ENCODE data around the gene RTRAF. TPM values are rescaled to one million over a fixed set of nuclear protein-coding genes. Genes with fewer than 3 reads are reported as not detected.
A peak's percentile ranks its signal among the peaks of the same experiment; 100 is the strongest.

The RTRAF gene
- total RNA-seq, 4 donors from 2014 or later, result 16.7 to 50.7 (median 35.7) TPM

- no peaks in the 10 kb centered on the region for H3K9me3 ChIP-seq
- no peak overlapping the region for H3K4me3 ChIP-seq
- no peak for DNase-seq (ENCODE audit: low spot score in 2 of 2)
- WGBS, 2 donors, result 71 to 72% methylated on average over 8 of the region's 8 CpGs
- peaks cover 0 to 57% (median 7%) of the 10 kb centered on the region in 4 donors for H3K4me1 ChIP-seq
- TF ChIP-seq EP300 (IDR thresholded peaks at IDR 0.05) (no peak), POLR2A (IDR thresholded peaks at IDR 0.05) (no peak), CTCF (IDR thresholded peaks at IDR 0.05) (no peak)
- H3K36me3 ChIP-seq, result peaks cover 0 to 53% (median 2%) of the 10 kb centered on the region in 3 donors
- H3K27ac ChIP-seq, result peak overlapping the region in 2 of 4 donors; percentile 21 to 51
- H3K27me3 ChIP-seq, result no peaks in the 10 kb centered on the region
Observed at GRCh38 chr14:52026017-52026660, 36.8 kb downstream of the RTRAF start.

- TF ChIP-seq CTCF (IDR thresholded peaks at IDR 0.05), result no peak
- TF ChIP-seq EP300 (IDR thresholded peaks at IDR 0.05), result no peak
- no peak for TF ChIP-seq POLR2A (IDR thresholded peaks at IDR 0.05)
- 48 to 53% methylated on average over 8 to 10 of the region's 10 CpGs for WGBS, 2 donors
- peak overlapping the region in 1 of 4 donors; percentile 52 for H3K27ac ChIP-seq
- no peak for DNase-seq (ENCODE audit: low spot score in 2 of 2)
- peaks cover 0 to 56% (median 11%) of the 10 kb centered on the region in 4 donors for H3K4me1 ChIP-seq
- no peak overlapping the region for H3K4me3 ChIP-seq
- no peaks in the 10 kb centered on the region for H3K27me3 ChIP-seq
- no peaks in the 10 kb centered on the region for H3K9me3 ChIP-seq
- H3K36me3 ChIP-seq, result peaks cover 0 to 53% (median 2%) of the 10 kb centered on the region in 3 donors
Observed at GRCh38 chr14:52026901-52027300, 37.6 kb downstream of the RTRAF start.

DNA sequence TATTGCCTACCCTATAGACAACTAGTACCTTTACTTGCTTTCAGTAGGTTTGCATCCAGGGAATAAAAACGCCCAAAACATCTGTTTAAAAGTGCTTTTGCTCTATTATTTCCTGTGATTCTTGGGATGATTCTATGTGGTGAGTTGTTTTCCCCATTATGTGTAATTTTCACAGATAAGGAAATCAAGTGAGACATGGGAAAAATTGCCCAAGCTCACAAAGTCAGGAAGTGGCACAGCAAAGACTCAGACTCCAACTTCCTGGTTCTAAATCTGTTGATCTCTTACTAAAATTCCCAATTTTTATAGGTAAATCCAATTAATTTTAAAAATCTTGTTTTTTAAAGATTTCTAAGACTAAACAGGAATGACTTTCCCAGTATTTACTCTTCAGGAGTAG is 40.5 kb downstream of the RTRAF start:
- Histone ChIP-seq H3K4me1 (peaks cover 0 to 54% (median 18%) of the 10 kb centered on the region in 4 donors), H3K27ac (peak overlapping the region in 1 of 4 donors; percentile 29), H3K4me3 (no peak overlapping the region), H3K9me3 (no peaks in the 10 kb centered on the region), H3K36me3 (peaks cover 0 to 41% (median 2%) of the 10 kb centered on the region in 3 donors), H3K27me3 (no peaks in the 10 kb centered on the region)
- 67 to 74% methylated on average over 1 of the region's 1 CpG for WGBS, 2 donors
- TF ChIP-seq EP300 (IDR thresholded peaks at IDR 0.05) (no peak), CTCF (IDR thresholded peaks at IDR 0.05) (no peak), POLR2A (IDR thresholded peaks at IDR 0.05) (no peak)
- DNase-seq (ENCODE audit: low spot score in 2 of 2), result no peak

- no peak overlapping the region for H3K4me3 ChIP-seq
- no peak for TF ChIP-seq CTCF (IDR thresholded peaks at IDR 0.05)
- no peak for TF ChIP-seq EP300 (IDR thresholded peaks at IDR 0.05)
- TF ChIP-seq POLR2A (IDR thresholded peaks at IDR 0.05), result no peak
- 19 to 20% methylated on average over 3 of the region's 3 CpGs for WGBS, 2 donors
- H3K27me3 ChIP-seq, result no peaks in the 10 kb centered on the region
- DNase-seq (ENCODE audit: low spot score in 2 of 2), result no peak
- H3K27ac ChIP-seq, result peak overlapping the region in 2 of 4 donors; percentile 66 to 79
- H3K4me1 ChIP-seq, result peaks cover 0 to 36% (median 16%) of the 10 kb centered on the region in 4 donors
- no peaks in the 10 kb centered on the region for H3K9me3 ChIP-seq
- H3K36me3 ChIP-seq, result peaks cover 0 to 39% (median 2%) of the 10 kb centered on the region in 3 donors
Observed at GRCh38 chr14:52031781-52032180, 42.4 kb downstream of the RTRAF start.

- Histone ChIP-seq H3K36me3 (peaks cover 0 to 37% (median 0%) of the 10 kb centered on the region in 3 donors), H3K4me3 (no peak overlapping the region), H3K9me3 (no peaks in the 10 kb centered on the region), H3K27me3 (no peaks in the 10 kb centered on the region), H3K4me1 (peaks cover 0 to 31% (median 14%) of the 10 kb centered on the region in 4 donors), H3K27ac (peak overlapping the region in 2 of 4 donors; percentile 66 to 79)
- WGBS, 2 donors, result 53 to 56% methylated on average over 7 of the region's 7 CpGs
- DNase-seq (ENCODE audit: low spot score in 2 of 2), result no peak
- no peak for TF ChIP-seq EP300 (IDR thresholded peaks at IDR 0.05)
- TF ChIP-seq CTCF (IDR thresholded peaks at IDR 0.05), result no peak
- no peak for TF ChIP-seq POLR2A (IDR thresholded peaks at IDR 0.05)
Observed at GRCh38 chr14:52032204-52032801, 43.0 kb downstream of the RTRAF start.

Data from tibial nerve (tissue), 4 donors.